ENCODE measurements around the gene PAX7.

The PAX7 gene

DNA sequence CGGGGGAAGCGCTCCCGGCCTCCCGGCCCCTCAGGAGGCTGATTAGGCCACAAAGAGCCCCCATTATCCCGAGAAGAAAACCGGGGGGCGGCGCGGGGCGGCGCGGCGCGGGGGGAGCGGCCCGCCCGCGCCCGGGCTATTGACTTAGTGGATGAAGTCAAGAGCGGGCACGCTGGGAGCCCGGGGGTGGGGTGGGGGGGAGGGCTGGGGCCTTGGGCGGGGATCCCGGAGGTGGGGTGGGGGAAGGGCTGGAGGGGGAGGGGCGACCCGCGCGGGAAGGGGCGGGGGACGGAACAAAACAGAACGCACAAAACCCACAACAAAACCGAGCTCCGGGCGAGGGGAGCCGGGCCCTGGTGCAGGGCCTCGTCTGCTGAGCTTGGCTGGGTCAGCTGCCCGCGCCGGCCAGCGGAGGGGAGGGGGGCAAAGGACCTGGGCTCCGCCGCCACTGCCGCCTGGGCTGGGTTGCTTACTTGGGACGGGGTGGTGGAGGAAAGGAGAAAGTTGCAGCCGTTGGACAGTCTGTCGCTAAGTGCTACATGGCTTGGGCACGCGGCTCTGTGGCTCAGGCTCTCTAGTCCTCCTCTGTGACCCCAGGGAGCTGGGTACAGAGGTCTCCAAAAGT is 16.3 kb downstream of the PAX7 start:
- Mint-ChIP-seq H3K27me3 (peaks cover 93% of the 10 kb centered on the region), H3K27ac (ENCODE audit: low read depth) (no peak overlapping the region), H3K36me3 (ENCODE audit: insufficient read depth) (peaks cover 3% of the 10 kb centered on the region), H3K4me3 (no peak overlapping the region), H3K4me1 (peaks cover 12% of the 10 kb centered on the region), H3K9me3 (no peaks in the 10 kb centered on the region)
- ATAC-seq (replicated peaks; ENCODE audit: extremely low read depth, poor library complexity, severe bottlenecking) (no peak), DNase-seq (ENCODE audit: low spot score in 2 of 2) (no peak)

DNA sequence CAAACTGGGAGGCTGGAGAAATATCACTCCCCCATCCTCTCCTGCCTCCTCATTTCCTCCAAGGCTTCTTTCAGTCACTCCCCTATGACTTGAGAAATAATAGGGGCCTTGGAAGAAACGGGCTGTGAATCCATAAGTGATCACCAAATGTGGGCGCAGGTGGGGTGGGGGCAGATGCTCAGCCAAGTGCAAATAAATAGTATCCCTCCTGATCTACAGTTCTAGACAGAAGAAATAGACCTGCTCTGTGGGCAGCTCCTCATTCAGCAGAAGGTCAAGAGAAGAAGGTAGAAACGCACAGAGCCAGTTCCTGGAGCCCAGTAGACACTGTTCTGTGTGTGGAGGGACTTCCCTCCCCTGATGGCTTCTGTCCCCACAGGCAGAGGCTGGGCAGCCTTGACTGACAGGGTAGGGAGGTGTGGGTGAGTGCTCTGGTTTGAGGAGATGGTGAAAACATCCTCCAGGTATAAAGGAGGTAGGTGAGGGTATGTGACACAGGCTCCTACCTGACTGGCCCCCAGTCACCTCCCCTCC is 17.1 kb downstream of the PAX7 start:
- no peaks in the 10 kb centered on the region for H3K9me3 Mint-ChIP-seq
- H3K36me3 Mint-ChIP-seq (ENCODE audit: insufficient read depth), result peaks cover 1% of the 10 kb centered on the region
- H3K4me1 Mint-ChIP-seq, result peaks cover 17% of the 10 kb centered on the region
- ATAC-seq (replicated peaks; ENCODE audit: extremely low read depth, poor library complexity, severe bottlenecking), result no peak
- no peak overlapping the region for H3K4me3 Mint-ChIP-seq
- peaks cover 93% of the 10 kb centered on the region for H3K27me3 Mint-ChIP-seq
- DNase-seq (ENCODE audit: low spot score in 2 of 2), result no peak
- no peak overlapping the region for H3K27ac Mint-ChIP-seq (ENCODE audit: low read depth)

DNA sequence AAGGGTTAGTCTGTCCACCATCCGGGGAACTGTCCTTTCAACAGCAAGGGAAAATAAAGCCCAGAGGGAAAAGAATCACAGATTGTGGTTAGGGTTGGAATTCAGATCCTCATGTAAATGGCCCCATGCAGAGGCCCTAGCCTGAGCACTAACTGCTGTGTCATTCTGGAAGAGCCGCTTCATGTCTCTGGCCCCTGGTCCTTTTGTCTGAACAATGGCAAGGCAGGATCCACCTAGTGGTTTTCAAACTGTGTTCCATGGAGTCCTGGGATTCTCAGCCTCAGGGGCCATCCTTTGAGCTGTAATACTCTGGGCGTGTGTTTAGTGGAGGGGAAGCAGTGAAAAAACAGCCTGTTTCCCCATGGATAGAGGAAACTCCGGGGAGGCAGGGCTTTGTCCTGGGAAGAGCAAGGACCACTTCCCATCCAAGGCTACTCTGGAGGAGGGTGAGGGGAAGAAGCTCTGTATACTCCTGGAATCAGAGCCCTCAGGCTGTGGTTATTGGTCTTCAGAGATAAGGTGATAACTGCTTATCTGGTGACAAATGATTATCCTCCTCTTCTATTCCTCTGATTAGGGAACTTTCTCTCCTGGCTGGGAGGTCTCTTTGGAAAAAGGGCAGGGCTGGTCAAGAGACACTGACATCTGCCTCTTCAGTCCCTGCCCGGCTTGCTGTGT is 19.2 kb downstream of the PAX7 start:
- Mint-ChIP-seq H3K9me3 (no peaks in the 10 kb centered on the region), H3K27me3 (peaks cover 93% of the 10 kb centered on the region), H3K36me3 (ENCODE audit: insufficient read depth) (peaks cover 1% of the 10 kb centered on the region), H3K27ac (ENCODE audit: low read depth) (no peak overlapping the region), H3K4me1 (peaks cover 15% of the 10 kb centered on the region), H3K4me3 (no peak overlapping the region)
- DNase-seq (ENCODE audit: low spot score in 2 of 2) (no peak), ATAC-seq (replicated peaks; ENCODE audit: extremely low read depth, poor library complexity, severe bottlenecking) (no peak)

DNA sequence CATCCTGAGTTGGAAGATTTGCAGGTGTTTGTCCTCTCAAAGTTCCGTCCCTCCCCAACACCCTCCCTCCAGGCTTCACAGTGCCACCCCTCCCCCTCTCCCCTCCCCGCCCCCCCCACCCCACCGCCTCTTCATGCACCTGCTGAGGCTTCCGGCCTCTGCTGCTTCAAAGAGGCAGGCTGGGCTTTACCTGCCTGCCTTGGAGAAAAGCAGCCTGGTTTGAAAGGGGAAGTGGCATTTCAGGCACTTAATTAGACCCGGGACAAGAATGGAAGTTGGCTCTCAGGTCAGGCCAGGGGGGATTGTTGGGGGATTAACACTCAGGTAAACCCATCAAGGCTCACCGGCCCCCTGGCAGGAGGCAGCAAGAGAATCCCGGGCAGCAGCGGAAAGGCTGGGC is 21.1 kb downstream of the PAX7 start:
- no peaks in the 10 kb centered on the region for H3K9me3 Mint-ChIP-seq
- no peak for DNase-seq (ENCODE audit: low spot score in 2 of 2)
- no peak overlapping the region for H3K27ac Mint-ChIP-seq (ENCODE audit: low read depth)
- peaks cover 1% of the 10 kb centered on the region for H3K36me3 Mint-ChIP-seq (ENCODE audit: insufficient read depth)
- H3K4me1 Mint-ChIP-seq, result peaks cover 11% of the 10 kb centered on the region
- H3K27me3 Mint-ChIP-seq, result peaks cover 89% of the 10 kb centered on the region
- no peak overlapping the region for H3K4me3 Mint-ChIP-seq
- ATAC-seq (replicated peaks; ENCODE audit: extremely low read depth, poor library complexity, severe bottlenecking), result no peak

DNA sequence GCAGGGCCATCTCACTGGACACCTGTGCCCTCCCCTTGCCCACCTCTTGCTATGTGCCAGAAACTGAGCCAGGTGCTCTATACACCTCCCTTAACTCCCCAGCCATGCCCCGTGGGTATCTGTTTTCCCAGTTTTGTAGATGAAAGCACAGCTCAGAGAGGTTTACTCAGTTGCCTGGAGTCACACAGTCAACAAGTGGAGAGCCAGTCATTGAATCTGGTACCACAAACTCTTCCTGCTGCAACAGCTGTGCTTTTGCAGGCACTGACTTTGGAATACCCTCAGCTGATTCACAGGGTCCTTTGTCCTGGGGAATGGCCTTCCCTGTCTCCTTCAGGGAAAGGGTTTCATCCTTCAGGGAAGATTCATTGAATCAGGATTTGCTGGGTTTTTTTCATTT is 22.1 kb downstream of the PAX7 start:
- Mint-ChIP-seq H3K27me3 (peaks cover 92% of the 10 kb centered on the region), H3K9me3 (no peaks in the 10 kb centered on the region), H3K36me3 (ENCODE audit: insufficient read depth) (no peaks in the 10 kb centered on the region), H3K4me3 (no peak overlapping the region), H3K27ac (ENCODE audit: low read depth) (no peak overlapping the region), H3K4me1 (peaks cover 11% of the 10 kb centered on the region)
- no peak for DNase-seq (ENCODE audit: low spot score in 2 of 2)
- ATAC-seq (replicated peaks; ENCODE audit: extremely low read depth, poor library complexity, severe bottlenecking), result no peak

DNA sequence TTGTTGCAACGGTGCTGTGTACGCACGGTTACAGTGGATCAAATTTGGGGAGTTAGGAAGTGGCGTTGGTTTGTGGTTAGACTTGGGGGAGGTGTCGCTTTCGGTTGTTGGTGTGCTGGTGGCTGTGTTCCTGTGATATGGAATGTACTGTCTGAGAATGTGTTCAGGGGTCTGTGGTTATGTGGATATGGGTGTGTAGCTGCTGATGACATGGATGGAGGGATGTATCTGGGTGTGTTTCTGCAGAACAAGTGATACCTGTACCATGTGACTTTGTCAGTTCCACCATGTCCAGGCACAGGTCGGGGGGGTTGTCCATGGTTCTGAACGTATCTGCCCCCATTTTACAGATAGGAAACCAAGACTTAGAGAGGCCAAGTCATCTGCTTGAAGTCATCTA is 22.7 kb downstream of the PAX7 start:
- H3K4me1 Mint-ChIP-seq, result peaks cover 11% of the 10 kb centered on the region
- H3K36me3 Mint-ChIP-seq (ENCODE audit: insufficient read depth), result no peaks in the 10 kb centered on the region
- H3K27ac Mint-ChIP-seq (ENCODE audit: low read depth), result no peak overlapping the region
- no peaks in the 10 kb centered on the region for H3K9me3 Mint-ChIP-seq
- H3K4me3 Mint-ChIP-seq, result no peak overlapping the region
- ATAC-seq (replicated peaks; ENCODE audit: extremely low read depth, poor library complexity, severe bottlenecking) (no peak), DNase-seq (ENCODE audit: low spot score in 2 of 2) (no peak)
- peaks cover 92% of the 10 kb centered on the region for H3K27me3 Mint-ChIP-seq

DNA sequence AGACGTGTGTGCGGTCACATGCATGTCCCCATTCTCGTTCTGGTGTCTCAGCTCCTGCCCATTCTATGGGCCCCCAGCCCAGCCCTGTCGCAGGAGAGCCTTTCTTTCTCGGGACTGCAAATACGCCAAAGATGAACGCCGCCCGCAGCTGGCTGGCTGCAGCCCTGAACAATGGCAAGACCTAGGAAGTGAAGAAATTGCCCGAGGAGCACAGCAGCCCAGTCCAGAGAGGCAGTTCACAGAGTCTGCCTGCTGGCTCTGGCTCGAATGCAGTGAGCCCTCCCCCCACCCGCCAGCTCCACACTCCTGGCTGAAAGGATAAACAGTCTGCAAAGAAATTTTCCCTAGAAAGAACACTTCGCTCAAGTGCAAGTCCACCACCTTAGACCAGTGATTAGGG is 23.3 kb downstream of the PAX7 start:
- Mint-ChIP-seq H3K36me3 (ENCODE audit: insufficient read depth) (no peaks in the 10 kb centered on the region), H3K27me3 (peaks cover 92% of the 10 kb centered on the region), H3K4me3 (no peak overlapping the region), H3K27ac (ENCODE audit: low read depth) (no peak overlapping the region), H3K4me1 (peaks cover 11% of the 10 kb centered on the region), H3K9me3 (no peaks in the 10 kb centered on the region)
- DNase-seq (ENCODE audit: low spot score in 2 of 2), result no peak
- ATAC-seq (replicated peaks; ENCODE audit: extremely low read depth, poor library complexity, severe bottlenecking), result no peak

DNA sequence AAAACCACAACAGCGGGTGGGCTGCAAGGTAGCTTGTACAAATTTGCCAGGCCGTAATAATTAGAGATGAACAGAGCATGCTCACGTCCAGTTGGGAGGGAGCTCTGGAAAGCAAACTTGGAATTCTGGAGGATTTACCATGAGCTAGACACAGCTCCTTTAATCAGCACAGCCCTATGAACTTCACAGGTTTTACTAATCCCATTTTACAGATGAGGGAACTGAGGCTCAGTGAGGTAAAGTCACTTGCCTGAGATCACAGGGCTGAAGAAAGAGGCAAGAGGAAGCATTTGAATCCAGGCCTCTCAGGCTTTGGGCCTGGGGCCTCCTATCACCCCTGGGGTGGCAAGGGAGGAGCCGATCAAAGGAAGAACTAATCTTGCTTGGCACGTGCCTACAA is 24.0 kb downstream of the PAX7 start:
- no peak overlapping the region for H3K4me3 Mint-ChIP-seq
- ATAC-seq (replicated peaks; ENCODE audit: extremely low read depth, poor library complexity, severe bottlenecking), result no peak
- H3K27ac Mint-ChIP-seq (ENCODE audit: low read depth), result no peak overlapping the region
- H3K27me3 Mint-ChIP-seq, result peaks cover 92% of the 10 kb centered on the region
- DNase-seq (ENCODE audit: low spot score in 2 of 2), result no peak
- no peaks in the 10 kb centered on the region for H3K9me3 Mint-ChIP-seq
- peaks cover 11% of the 10 kb centered on the region for H3K4me1 Mint-ChIP-seq
- no peaks in the 10 kb centered on the region for H3K36me3 Mint-ChIP-seq (ENCODE audit: insufficient read depth)

DNA sequence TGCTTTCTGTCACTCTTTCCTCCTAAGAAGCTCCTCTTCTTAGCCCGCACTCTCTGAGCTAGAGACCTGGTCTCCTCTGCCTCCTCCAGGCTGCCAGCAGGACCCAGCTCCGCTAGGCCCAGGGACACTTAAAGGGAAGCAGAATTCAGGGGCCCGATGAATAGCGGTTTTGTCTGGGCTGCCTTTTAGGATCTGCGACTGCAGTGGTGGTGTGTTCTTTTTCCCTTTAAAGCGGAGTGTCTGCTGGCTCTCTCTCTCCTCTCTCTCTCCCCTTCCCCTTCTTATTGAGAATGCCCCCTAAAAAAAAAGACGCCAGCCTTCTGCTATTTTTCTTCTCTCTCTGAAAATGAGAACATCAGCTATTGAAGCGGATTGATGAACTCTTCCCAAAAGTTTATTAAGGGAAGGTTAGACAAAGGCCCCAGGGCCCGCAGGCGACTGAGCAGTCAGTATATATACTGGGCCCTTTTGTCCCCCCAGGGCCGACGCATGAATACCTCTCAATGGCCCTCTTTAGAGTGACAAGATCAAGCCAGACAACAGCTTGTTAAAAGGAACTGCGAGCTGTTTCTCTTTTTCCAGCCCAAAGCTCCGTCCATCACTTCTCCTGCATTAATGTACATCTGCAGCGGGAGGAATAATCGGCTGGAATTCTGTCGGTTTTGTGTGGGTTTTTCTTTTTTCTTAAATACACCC is 27.0 kb downstream of the PAX7 start:
- Mint-ChIP-seq H3K36me3 (ENCODE audit: insufficient read depth) (no peaks in the 10 kb centered on the region), H3K27ac (ENCODE audit: low read depth) (no peak overlapping the region), H3K4me3 (no peak overlapping the region), H3K4me1 (peaks cover 6% of the 10 kb centered on the region), H3K27me3 (peaks cover 87% of the 10 kb centered on the region), H3K9me3 (no peaks in the 10 kb centered on the region)
- ATAC-seq (replicated peaks; ENCODE audit: extremely low read depth, poor library complexity, severe bottlenecking), result no peak
- no peak for DNase-seq (ENCODE audit: low spot score in 2 of 2)

DNA sequence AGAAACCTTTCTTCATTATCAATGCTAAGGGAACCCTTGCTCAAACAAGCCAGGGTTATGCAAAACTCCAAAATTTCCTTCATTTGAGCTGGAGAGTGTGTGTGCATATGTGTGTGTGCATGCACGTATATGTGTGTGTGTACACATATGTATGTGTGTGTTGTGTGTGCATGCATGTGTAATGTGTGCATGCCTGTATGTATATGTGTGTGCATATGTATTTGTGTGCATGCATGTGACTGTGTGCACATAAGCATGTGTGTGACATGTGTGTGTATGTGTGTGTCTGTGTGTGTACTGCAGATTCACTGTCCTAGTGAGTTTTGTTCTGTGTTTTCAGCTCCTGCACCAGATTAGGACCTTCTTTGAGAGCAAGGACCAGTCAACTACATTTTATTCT is 28.2 kb downstream of the PAX7 start:
- DNase-seq (ENCODE audit: low spot score in 2 of 2), result no peak
- ATAC-seq (replicated peaks; ENCODE audit: extremely low read depth, poor library complexity, severe bottlenecking), result no peak
- peaks cover 75% of the 10 kb centered on the region for H3K27me3 Mint-ChIP-seq
- H3K27ac Mint-ChIP-seq (ENCODE audit: low read depth), result no peak overlapping the region
- H3K4me3 Mint-ChIP-seq, result no peak overlapping the region
- H3K4me1 Mint-ChIP-seq, result no peaks in the 10 kb centered on the region
- H3K36me3 Mint-ChIP-seq (ENCODE audit: insufficient read depth), result no peaks in the 10 kb centered on the region
- no peaks in the 10 kb centered on the region for H3K9me3 Mint-ChIP-seq

DNA sequence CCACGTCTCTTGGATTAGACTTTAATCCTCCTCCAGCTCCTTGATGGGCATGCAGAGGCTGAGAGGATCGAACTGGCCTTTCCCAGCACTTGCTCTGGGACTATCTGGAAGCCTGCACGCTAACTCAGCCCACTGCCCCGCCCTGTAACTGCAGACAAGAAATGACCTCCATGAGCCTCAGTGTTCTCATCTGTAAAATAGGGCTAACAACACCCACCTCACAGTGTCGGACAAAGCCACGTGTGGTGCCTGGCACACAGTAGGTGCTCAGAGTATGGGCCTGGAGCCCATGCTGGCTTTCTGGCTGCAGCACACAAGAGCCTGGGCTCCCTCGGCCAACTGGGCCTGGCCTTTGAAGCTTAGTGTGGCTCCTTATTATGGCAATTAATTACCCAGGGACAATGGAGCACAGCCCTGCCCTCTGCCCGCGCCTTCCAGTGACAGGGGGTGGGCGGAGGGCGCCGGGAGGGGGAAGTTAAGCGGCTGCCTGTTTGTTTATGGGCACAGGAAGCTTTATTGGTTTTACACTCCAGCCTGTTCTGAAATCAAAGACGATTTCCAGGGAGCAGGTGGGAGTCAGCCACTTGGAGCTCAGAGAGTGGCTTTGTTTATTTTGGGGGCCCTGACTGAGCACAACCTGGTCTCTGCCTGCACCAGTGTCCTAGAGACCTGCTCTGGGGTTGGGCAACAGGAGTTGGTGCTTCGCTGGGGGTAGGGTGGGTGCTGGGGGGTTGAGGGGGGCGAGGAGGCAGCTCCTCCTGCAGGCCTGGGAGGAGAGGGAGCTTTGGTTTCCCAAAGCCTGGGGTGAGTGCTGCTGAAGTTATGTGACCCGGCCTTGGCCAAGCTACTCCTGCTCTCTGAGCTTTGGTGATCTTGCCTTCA is 31.0 kb downstream of the PAX7 start:
- no peaks in the 10 kb centered on the region for H3K9me3 Mint-ChIP-seq
- no peak overlapping the region for H3K4me3 Mint-ChIP-seq
- no peaks in the 10 kb centered on the region for H3K36me3 Mint-ChIP-seq (ENCODE audit: insufficient read depth)
- H3K4me1 Mint-ChIP-seq, result no peaks in the 10 kb centered on the region
- ATAC-seq (replicated peaks; ENCODE audit: extremely low read depth, poor library complexity, severe bottlenecking) (no peak), DNase-seq (ENCODE audit: low spot score in 2 of 2) (no peak)
- H3K27ac Mint-ChIP-seq (ENCODE audit: low read depth), result no peak overlapping the region
- H3K27me3 Mint-ChIP-seq, result peaks cover 61% of the 10 kb centered on the region

DNA sequence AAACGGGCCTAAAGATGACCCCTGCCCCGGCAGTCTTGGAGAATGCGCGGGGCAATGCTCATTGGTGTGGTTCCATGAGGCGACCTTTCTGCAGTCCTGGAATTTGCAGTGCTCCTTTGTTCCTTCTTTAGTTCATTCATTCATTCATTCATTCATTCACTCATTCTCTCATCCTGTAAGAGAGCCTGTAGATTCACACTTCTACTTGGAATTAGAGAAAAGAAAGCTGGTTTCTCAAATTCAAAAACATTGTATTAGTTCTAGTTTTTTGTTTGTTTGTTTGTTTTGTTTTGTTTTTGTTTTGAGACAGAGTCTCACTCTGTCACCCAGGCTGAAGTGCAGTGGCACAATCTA is 31.6 kb downstream of the PAX7 start:
- DNase-seq (ENCODE audit: low spot score in 2 of 2), result no peak
- peaks cover 61% of the 10 kb centered on the region for H3K27me3 Mint-ChIP-seq
- H3K9me3 Mint-ChIP-seq, result no peaks in the 10 kb centered on the region
- no peaks in the 10 kb centered on the region for H3K4me1 Mint-ChIP-seq
- no peaks in the 10 kb centered on the region for H3K36me3 Mint-ChIP-seq (ENCODE audit: insufficient read depth)
- H3K27ac Mint-ChIP-seq (ENCODE audit: low read depth), result no peak overlapping the region
- no peak for ATAC-seq (replicated peaks; ENCODE audit: extremely low read depth, poor library complexity, severe bottlenecking)
- no peak overlapping the region for H3K4me3 Mint-ChIP-seq
